ENCODE results near the gene SANBR. TPM values are rescaled to one million over a fixed set of nuclear protein-coding genes. Genes with fewer than 3 reads are reported as not detected.

Gene SANBR
- polyA plus RNA-seq, 1 donor from 2014 or later = 77.1 TPM

- Histone ChIP-seq H3K27ac (ENCODE audit: low read length) (no peak overlapping the region), H4K20me1 (ENCODE audit: insufficient read depth) (no peaks in the 10 kb centered on the region), H3K9me2 (ENCODE audit: insufficient read depth, low read length) (no peaks in the 10 kb centered on the region), H3K9me3 (ENCODE audit: low read length) (no peaks in the 10 kb centered on the region), H2AFZ (ENCODE audit: low read depth, low read length) (no peak overlapping the region), H3K79me2 (replicated peaks; ENCODE audit: insufficient read depth, low read length) (no peaks in the 10 kb centered on the region), H3F3A (ENCODE audit: insufficient read depth, low read length, poor library complexity, severe bottlenecking) (no peaks in the 10 kb centered on the region), H3K4me3 (ENCODE audit: low read length) (no peak overlapping the region), H3K36me3 (ENCODE audit: insufficient read depth, low read length) (no peaks in the 10 kb centered on the region), H3K4me2 (ENCODE audit: low read length) (no peak overlapping the region), H3K27me3 (ENCODE audit: insufficient read depth, low read depth, low read length) (no peaks in the 10 kb centered on the region), H3K9ac (ENCODE audit: low read length) (no peak overlapping the region)
- no peak for TF ChIP-seq SMC3 (conservative IDR thresholded peaks at IDR 0.05; ENCODE audit: poor library complexity)
- no peak for TF ChIP-seq CTCF (IDR thresholded peaks at IDR 0.05; ENCODE audit: poor library complexity, severe bottlenecking)
- no peak for TF ChIP-seq RAD21 (conservative IDR thresholded peaks at IDR 0.05)
- no peak for TF ChIP-seq EZH2 (IDR thresholded peaks at IDR 0.05; ENCODE audit: borderline replicate concordance, insufficient read depth, low read length, poor library complexity, severe bottlenecking)
- TF ChIP-seq EP300 (conservative IDR thresholded peaks at IDR 0.05; ENCODE audit: poor library complexity, severe bottlenecking) = no peak
- TF ChIP-seq MXI1 (conservative IDR thresholded peaks at IDR 0.05; ENCODE audit: poor library complexity, severe bottlenecking) = no peak
Measured at GRCh38 chr2:61089797-61090196, 24.1 kb downstream of the SANBR start.

GRCh38 chr2:61090386-61090921 is 24.8 kb downstream of the SANBR start:
- Histone ChIP-seq H3K9ac (ENCODE audit: low read length) (no peak overlapping the region), H3K9me3 (ENCODE audit: low read length) (no peaks in the 10 kb centered on the region), H3F3A (ENCODE audit: insufficient read depth, low read length, poor library complexity, severe bottlenecking) (no peaks in the 10 kb centered on the region), H3K4me3 (ENCODE audit: low read length) (no peak overlapping the region), H3K27ac (ENCODE audit: low read length) (no peak overlapping the region), H4K20me1 (ENCODE audit: insufficient read depth) (no peaks in the 10 kb centered on the region), H3K79me2 (replicated peaks; ENCODE audit: insufficient read depth, low read length) (no peaks in the 10 kb centered on the region), H2AFZ (ENCODE audit: low read depth, low read length) (no peak overlapping the region), H3K27me3 (ENCODE audit: insufficient read depth, low read depth, low read length) (no peaks in the 10 kb centered on the region), H3K36me3 (ENCODE audit: insufficient read depth, low read length) (no peaks in the 10 kb centered on the region), H3K4me2 (ENCODE audit: low read length) (no peak overlapping the region), H3K9me2 (ENCODE audit: insufficient read depth, low read length) (no peaks in the 10 kb centered on the region)
- TF ChIP-seq TAF1 (IDR thresholded peaks at IDR 0.05; ENCODE audit: low read depth) (no peak), REST (IDR thresholded peaks at IDR 0.05; ENCODE audit: borderline replicate concordance) (no peak), EP300 (conservative IDR thresholded peaks at IDR 0.05; ENCODE audit: poor library complexity, severe bottlenecking) (no peak), RAD21 (conservative IDR thresholded peaks at IDR 0.05) (no peak), CTCF (IDR thresholded peaks at IDR 0.05; ENCODE audit: poor library complexity, severe bottlenecking) (no peak)
